Measurements from ENCODE around the gene FUBP3. TPM values are rescaled to one million over a fixed set of nuclear protein-coding genes. Genes with fewer than 3 reads are reported as not detected.

The FUBP3 gene
- polyA plus RNA-seq, 1 of the 3 experiments (the other 2 are of a cell fraction): 55.1 TPM

- H3K27me3 ChIP-seq (ENCODE audit: insufficient read depth): no peaks in the 10 kb centered on the region
- H3K9me3 ChIP-seq: no peaks in the 10 kb centered on the region
- 69% methylated on average over 3 of the region's 3 CpGs for WGBS (ENCODE audit: low lambda C conversion rate)
- POLR2A ChIA-PET: no interaction called here
- CTCF ChIA-PET: no interaction called here
- H3K27ac ChIP-seq (ENCODE audit: low read depth in 2 of 2, low read length in 1 of 2): no peak overlapping the region
- TF ChIP-seq ZBTB33 (IDR thresholded peaks at IDR 0.05; ENCODE audit: borderline replicate concordance, low read depth): no peak
- TF ChIP-seq RCOR1 (IDR thresholded peaks at IDR 0.05; ENCODE audit: low read length): no peak
- TF ChIP-seq, protein P1, sequence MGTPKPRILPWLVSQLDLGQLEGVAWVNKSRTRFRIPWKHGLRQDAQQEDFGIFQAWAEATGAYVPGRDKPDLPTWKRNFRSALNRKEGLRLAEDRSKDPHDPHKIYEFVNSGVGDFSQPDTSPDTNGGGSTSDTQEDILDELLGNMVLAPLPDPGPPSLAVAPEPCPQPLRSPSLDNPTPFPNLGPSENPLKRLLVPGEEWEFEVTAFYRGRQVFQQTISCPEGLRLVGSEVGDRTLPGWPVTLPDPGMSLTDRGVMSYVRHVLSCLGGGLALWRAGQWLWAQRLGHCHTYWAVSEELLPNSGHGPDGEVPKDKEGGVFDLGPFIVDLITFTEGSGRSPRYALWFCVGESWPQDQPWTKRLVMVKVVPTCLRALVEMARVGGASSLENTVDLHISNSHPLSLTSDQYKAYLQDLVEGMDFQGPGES (IDR thresholded peaks at IDR 0.05; ENCODE audit: low read depth, low read length): no peak
- TF ChIP-seq, protein P2, sequence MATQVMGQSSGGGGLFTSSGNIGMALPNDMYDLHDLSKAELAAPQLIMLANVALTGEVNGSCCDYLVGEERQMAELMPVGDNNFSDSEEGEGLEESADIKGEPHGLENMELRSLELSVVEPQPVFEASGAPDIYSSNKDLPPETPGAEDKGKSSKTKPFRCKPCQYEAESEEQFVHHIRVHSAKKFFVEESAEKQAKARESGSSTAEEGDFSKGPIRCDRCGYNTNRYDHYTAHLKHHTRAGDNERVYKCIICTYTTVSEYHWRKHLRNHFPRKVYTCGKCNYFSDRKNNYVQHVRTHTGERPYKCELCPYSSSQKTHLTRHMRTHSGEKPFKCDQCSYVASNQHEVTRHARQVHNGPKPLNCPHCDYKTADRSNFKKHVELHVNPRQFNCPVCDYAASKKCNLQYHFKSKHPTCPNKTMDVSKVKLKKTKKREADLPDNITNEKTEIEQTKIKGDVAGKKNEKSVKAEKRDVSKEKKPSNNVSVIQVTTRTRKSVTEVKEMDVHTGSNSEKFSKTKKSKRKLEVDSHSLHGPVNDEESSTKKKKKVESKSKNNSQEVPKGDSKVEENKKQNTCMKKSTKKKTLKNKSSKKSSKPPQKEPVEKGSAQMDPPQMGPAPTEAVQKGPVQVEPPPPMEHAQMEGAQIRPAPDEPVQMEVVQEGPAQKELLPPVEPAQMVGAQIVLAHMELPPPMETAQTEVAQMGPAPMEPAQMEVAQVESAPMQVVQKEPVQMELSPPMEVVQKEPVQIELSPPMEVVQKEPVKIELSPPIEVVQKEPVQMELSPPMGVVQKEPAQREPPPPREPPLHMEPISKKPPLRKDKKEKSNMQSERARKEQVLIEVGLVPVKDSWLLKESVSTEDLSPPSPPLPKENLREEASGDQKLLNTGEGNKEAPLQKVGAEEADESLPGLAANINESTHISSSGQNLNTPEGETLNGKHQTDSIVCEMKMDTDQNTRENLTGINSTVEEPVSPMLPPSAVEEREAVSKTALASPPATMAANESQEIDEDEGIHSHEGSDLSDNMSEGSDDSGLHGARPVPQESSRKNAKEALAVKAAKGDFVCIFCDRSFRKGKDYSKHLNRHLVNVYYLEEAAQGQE (IDR thresholded peaks at IDR 0.05; ENCODE audit: low read depth, low read length): no peak
- no peak for TF ChIP-seq SIN3A (IDR thresholded peaks at IDR 0.05; ENCODE audit: borderline replicate concordance, low read depth, low read length)
- no peak for TF ChIP-seq NFIC (IDR thresholded peaks at IDR 0.05; ENCODE audit: borderline replicate concordance)
- no peak for TF ChIP-seq RXRA (IDR thresholded peaks at IDR 0.05; ENCODE audit: borderline replicate concordance, low read depth)
- no peak for TF ChIP-seq GATA2 (CRISPR knock-in tag; IDR thresholded peaks at IDR 0.05)
- no peak for TF ChIP-seq RAD21 (IDR thresholded peaks at IDR 0.05; ENCODE audit: low read length)
- TF ChIP-seq GABPA (IDR thresholded peaks at IDR 0.05; ENCODE audit: low read depth): no peak
- TF ChIP-seq RFX5 (IDR thresholded peaks at IDR 0.05; ENCODE audit: low read length): no peak
- no peak for TF ChIP-seq POLR2AphosphoS5 (IDR thresholded peaks at IDR 0.05; ENCODE audit: low read depth, low read length)
- peaks cover 13% of the 10 kb centered on the region for H3F3A ChIP-seq (replicated peaks; ENCODE audit: insufficient read depth)
- H3K36me3 ChIP-seq (replicated peaks in 1 of 2; ENCODE audit: control insufficient read depth in 1 of 2, insufficient read depth in 2 of 2, low read length in 1 of 2): peaks cover 0 to under 1% of the 10 kb centered on the region in 2 experiments
- no peak for DNase-seq
- no peak overlapping the region for H2AFZ ChIP-seq (ENCODE audit: low read depth)
- H4K20me1 ChIP-seq (ENCODE audit: insufficient read depth): peaks cover 2% of the 10 kb centered on the region
- no peak overlapping the region for H3K4me3 ChIP-seq (ENCODE audit: low read depth in 2 of 2, low read length in 1 of 2)
- peaks cover 4 to 5% of the 10 kb centered on the region in 2 experiments; a peak in 2 of 4 replicates for H3K4me1 ChIP-seq (ENCODE audit: control insufficient read depth in 1 of 2, insufficient read depth in 2 of 2, low read depth in 1 of 2, low read length in 1 of 2)
- H3K9me2 ChIP-seq: no peaks in the 10 kb centered on the region
- H3K79me2 ChIP-seq (ENCODE audit: insufficient read depth): peaks cover 11% of the 10 kb centered on the region
- no peak overlapping the region for H3K9ac ChIP-seq
- no peak overlapping the region for H3K4me2 ChIP-seq
Measured at GRCh38 chr9:130575514-130575913, 3.9 kb upstream of the FUBP3 start.
